EL (cell line): ENCODE results near the gene PARD3.
A peak's percentile ranks its signal among the peaks of the same experiment; 100 is the strongest.

ENCODE experiments used
- DNase-seq: peaks from one replicate; pipeline ENCODE4 v3.0.0-alpha.2; 2016

Gene PARD3

DNA sequence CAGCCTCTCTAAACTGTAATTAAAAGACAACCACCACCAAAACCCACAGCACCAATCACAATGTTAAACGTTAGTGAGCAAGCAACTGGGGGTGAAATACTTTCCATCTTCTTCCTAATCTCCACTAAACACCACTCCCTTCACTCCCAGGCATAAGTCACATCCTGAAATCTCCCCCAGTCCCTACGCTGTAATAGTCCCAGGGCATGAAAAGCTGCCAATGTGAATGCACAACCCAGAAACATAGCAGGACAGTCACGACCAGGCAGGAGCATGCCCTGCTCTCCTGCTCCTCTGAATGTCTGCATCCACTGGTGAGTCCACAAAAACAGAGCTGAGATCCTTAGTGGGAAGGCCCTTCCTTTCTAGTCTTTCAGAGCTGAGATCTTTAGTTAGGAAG, 288.9 kb downstream of the PARD3 start:
- DNase-seq = peak; percentile 71

DNA sequence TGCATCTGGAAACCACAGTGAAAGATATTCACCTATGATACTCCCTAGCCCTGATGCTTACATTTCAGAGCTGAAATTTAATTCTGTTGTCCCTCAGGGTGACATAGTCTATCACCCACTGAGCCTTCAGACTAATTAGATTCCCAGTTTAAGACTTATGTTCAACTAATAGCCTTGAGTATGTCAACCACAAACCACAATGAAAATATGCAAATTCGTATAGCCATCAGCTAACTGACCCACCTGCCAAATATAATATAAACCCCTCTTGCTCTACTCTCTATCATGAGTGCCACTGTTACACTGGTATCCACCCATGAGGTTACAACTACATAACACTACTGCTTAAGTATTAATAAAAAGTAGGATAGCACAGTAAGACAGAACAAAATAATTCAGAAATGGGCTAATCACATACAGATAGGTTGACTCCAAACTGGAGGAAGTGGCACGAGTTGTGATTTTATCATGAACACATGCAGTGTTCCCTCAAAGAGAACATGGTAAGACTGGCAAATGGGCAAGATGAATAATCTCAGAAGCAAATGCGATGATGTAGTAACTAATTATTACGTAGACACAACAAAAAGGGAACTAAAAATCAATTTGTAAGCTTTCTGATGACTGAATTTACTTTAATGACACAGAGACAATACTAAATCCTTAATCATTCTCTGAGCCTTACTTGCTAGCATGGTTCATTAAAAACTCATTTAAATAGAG, 290.6 kb downstream of the PARD3 start:
- DNase-seq = no peak

DNA sequence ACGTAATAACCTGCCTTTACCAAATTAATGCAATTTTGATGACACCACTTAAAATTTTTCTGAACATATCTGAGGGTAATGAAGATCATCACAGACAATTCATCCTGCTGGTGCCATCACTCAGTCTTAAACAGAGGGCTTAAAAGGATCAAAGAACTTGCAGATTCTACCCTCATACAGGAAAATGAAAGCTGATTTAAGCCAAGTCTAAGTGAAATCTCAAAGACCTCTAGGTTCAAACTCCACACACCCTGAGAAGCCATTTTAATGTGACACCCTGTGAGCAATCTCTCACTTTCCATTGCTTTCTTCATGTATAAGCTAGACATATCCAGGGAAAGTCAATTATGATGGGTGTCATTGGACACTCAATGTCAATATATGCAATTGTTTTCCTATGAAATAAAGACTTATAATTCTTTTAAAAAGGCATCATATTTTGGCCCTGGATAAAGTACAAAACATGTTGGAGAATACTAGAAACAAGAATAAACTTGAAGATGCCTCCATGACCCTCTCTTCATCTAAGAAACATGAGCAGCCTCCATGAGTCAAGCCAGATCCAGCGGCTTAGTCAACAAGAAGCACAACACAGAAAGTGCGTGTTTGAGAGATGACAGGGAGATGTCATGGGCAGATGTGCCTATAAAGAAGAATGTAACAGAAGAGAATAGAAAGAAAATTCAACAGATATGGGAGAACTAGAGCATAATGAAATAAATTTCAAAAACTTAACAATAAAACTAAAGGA, 291.9 kb downstream of the PARD3 start:
- DNase-seq = peak; percentile 31

DNA sequence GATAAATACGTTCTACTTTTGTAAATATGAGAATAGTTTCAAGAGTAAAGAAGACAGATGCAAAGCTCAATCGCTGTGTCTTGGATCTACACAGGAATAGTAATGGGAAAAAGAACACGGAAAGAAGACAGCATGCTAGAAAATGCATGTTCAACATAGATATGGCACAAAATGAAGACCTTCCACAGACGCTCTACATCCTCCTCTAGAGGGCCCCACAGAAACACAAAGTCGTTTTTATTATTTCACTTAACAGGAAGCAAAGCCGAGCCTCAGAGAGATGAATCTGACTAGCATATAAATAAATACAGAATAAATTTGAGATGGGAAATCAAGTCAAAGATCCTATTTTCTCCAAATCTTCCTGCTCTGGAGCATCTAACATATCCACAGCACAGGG, 292.6 kb downstream of the PARD3 start:
- DNase-seq = peak; percentile 23

DNA sequence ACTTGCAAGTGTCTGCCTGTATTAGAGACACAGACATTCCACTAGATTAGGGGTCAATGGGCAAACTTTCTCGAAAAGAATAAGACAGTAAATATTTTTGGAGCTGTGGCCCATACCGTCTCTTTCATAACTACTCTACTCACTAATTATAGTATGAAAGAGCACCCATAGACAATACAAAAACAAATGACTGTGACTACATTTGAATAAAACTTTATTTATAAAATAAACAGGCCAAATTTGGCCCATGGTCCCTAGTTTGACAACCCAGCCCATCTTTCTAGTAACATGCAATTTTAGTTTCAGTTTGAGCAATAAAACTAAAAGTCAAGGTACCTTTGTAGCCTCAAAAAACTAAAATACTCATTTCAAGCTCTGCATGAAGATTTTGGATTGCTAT, 294.6 kb downstream of the PARD3 start:
- no peak for DNase-seq

DNA sequence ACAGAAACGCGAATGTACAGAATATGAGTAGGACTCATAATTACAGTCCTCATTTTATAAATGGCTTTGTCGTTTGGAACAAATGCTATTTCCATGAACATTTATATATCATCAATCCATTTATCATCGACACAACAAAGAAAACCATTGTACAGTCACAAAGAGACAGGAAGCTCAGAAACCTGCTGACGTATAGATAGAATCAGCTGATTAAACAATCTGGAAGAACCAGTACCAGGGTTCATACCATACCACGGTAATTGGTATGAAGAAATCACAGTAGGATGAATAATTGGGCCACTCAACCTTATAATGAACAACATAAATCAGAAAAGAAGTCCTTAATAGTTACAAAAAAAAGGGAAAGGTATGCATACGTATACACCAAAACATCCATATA, 295.0 kb downstream of the PARD3 start:
- DNase-seq = no peak

DNA sequence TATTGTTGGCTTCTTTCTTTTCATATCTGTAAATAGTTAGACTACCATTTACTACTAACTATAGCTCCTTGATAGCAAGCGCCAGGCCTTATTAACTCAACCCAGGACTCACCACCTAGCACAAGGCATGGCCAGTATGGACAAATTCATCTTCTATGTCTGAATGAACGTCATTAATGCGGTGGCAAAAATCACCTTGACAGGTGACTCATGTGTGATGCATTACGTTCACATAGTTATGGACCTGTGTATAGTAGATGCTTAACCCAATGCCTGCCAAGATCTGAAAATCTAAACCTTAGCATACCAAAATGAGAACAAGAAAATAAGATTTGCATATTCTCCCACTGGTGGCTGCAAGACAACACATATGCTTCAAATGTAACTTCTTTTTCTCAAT, 300.8 kb downstream of the PARD3 start:
- no peak for DNase-seq

GRCh38 chr10:34513636-34514035, 301.5 kb downstream of the PARD3 start:
- DNase-seq = no peak

DNA sequence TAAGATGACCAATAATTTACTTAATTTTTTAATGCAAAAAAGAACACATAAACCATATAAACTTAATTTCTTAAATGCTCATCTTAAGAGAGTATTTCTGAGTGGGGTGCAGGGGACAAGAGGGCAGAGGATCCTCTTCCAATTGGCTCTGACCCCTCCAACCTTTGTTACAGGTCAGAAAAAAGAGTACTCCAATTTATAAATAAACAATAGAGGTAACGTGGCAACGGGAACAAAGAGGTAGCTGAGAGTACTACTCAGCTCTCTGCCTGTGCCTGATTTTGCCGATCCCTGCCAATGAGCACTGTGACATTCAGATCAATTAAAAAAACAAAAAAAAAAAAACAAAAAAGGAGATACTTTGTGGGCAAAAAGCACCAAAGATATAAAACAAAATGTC, 307.9 kb downstream of the PARD3 start:
- DNase-seq = no peak

GRCh38 chr10:34506786-34507185, 308.3 kb downstream of the PARD3 start:
- no peak for DNase-seq

DNA sequence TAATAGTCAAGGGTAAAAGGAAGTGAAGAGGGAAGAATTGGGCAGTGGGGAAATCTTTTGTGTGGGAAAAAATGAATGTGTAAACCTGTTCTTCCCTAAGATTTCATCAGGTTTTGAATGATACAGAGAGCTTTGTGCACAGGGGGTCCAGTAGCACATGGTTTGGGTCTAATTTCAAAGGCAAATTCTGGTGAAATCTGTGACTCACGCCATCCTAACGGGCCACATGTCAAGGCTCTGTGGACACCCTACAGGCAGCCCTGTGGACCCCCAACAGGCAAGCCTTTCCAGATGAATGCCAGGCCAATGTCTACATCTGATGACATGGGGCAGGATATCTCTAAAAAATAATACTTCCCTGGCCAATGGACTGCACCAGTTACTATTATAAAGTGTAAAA, 309.8 kb downstream of the PARD3 start:
- DNase-seq = no peak

GRCh38 chr10:34504534-34504933, 310.6 kb downstream of the PARD3 start:
- DNase-seq = peak; percentile 55

DNA sequence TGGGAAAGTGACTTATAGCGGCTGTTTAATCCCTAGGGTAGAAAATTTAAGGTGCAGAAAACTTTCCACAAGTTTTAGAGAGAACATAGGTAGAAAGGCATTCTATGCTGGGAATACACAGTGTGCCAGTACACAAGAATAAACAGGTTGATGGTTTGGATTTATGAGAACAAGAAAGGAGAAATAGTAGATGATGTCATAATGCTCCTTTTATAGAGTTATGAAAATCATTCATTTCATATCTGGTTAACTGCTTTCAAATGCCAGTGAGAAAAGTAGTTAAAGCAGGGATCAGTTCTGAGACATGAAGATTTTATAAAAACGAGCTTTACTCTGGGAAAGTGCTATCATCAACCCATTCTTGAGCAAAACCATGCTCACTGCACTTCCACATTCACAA, 311.4 kb downstream of the PARD3 start:
- DNase-seq = no peak

GRCh38 chr10:34499612-34500279, 315.4 kb downstream of the PARD3 start:
- no peak for DNase-seq

- no peak for DNase-seq
These were observed 316.3 kb downstream of the PARD3 start for GRCh38 chr10:34498821-34499220.

GRCh38 chr10:34495938-34496337, 319.2 kb downstream of the PARD3 start:
- peak; percentile 7 for DNase-seq

DNA sequence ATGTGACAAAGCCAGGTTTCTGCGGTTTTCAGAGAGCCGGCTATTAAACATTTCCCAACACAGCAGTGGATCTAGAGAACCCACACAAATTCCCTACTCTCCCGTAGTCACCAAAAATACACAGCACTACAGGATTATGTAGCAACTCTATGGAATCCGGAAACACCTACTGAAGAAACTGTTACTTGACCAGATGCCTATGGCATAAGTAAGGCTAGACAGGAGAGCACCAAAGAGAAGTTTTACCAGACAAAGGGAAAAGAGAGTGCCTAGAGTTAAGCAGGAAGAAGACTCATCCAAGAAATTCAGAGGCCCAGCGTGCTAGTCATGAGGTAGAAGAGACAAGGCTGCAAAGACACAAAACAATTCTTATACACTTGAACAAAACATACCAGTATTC, 321.1 kb downstream of the PARD3 start:
- DNase-seq = peak; percentile 77

DNA sequence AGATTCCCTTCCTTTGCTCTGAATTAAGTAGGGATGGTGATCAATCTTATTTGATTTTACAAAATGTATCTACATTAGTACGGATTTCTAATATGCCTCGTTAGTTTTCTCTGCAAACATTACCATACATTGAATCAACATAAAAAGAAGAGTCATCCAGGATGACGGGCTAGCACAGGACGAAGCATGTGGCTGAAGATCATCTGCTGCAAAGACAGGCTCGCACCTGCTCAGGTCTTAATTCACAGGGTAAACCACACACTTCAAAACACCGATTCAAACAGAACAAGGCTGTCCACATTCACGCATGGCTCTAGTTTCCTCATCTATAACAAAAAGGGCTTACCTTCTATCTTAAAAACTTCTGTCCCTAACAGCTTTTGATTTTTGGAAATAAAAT, 323.0 kb downstream of the PARD3 start:
- no peak for DNase-seq

DNA sequence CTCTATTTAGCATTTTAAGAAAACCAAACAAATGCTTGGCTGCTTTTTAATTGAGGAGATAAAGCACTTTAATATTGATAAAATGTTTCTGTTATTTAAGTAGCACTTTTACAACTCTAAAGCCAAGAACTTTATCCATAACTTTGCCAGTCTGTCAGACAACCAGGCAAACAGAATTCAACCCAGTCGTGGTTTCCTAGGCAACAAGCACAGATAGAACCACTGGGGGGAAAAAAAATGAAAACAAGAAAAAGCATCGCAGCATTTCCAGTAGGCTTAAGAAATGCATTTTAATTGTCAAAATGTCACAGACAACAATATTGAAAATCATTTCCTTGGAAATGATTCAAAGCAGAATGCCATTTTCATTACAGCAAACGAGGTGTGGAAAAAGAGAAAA, 323.4 kb downstream of the PARD3 start:
- no peak for DNase-seq

DNA sequence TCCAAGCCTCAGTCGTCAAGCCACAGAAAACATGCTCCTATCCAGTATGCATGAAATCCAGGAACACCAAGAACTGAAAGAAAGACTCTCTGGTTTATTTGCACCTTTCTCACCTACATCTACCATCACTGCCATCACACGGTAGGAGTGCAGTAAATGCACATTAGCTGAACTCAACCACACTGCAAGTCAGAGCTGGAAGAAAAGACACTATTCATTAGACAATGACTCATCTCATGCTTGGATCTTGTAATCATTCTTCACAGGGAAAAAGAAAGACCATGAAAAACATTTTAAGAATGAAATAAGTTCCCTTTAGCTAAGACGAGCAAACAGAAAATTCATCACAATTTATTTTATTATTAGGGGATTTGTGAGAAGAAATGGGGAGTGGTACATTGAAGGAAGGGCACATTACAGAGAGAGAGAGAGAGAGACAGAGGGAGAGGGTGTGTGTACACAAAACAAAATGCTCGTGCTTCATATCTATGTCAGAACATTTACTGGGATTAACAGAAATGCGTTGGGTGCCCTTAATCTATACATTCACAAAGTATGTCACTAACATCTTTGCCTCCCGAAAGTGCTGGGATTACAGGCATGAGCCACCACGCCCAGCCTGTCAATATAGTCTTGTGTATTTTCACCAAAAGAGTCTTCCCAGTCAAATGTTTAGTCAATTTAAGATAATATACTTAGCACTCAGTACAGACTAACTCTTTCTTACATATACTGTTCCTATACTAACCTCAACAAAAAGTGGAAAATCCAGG, 324.9 kb downstream of the PARD3 start:
- DNase-seq = peak; percentile 54

DNA sequence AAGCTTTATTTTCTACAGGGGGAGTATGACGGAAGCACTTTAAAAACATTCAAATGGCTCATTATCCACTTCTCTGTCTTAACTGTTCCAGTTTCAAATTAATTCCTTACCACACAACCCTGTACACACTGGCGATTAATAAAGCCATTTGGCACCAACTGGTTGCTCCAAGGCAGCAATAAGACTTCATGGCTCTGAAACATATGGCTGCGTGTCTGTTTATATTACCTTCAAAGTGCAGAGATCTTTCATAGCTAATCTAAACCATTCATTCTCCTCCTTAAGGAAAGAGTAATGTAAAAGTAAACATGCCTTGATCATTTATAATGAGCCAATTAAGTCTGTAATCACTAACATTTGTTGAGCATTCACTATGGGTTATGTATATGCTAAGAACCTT, 325.7 kb downstream of the PARD3 start:
- no peak for DNase-seq

DNA sequence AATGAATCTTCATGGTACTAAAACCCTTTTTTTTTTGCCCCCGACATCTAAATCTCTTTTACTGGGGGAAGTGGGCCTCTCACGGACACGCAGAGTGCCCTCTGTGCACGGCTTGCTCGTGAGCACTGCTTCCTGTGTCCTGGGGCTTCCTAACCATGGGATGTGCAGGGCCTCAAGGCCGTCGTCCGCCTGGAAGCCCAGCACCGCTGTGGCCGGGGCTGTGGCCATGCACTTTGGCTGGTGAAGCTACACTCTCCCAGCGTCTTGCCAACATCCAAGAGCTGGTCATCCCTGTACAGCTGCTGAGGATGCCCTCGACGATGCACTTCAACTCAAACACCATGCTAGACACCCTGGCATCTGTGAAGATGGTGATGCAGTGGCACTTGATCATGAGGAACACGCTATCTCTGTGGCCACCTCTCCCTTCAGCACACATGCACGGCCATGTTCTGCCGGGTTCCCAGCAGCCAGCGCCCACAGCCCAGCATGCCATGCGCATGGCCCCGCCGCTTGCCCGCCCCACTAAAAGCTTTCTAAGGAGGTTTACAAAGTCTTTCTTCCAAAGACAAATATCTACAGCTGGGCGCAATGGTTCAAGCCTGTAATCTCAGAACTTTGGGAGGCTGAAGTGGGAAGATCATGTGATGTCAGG, 326.5 kb downstream of the PARD3 start:
- DNase-seq = no peak

GRCh38 chr10:34486008-34486407, 329.1 kb downstream of the PARD3 start:
- no peak for DNase-seq
